ENCODE results near the gene CTBP2. TPM values are rescaled to one million over a fixed set of nuclear protein-coding genes. Genes with fewer than 3 reads are reported as not detected.

Gene CTBP2
- total and polyA plus RNA-seq, 2 donors from 2014 or later = 33.1 to 111 TPM

DNA sequence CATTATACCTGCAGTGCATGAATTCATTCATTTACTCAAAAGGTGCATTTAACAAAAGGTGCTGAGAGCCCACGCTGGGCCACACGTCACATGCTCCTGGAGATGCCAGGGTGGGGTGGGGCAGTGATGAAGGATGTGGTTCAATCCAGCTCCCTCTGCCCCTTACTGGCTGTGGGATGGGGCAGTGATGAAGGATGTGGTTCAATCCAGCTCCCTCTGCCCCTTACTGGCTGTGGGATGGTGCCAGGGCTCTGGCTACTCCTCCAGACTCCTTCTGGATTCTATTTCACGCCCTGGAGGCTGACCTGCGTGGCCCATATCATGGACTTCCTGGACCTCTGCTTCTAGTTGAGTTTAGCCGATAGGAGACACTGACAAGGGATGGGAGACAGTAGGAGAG lies 44.0 kb upstream of the CTBP2 start:
- Histone ChIP-seq H3K27ac (ENCODE audit: low read depth in 2 of 2, low read length in 2 of 2) (no peak overlapping the region), H3K4me1 (ENCODE audit: control insufficient read depth in 2 of 3, insufficient read depth in 2 of 3, low read depth in 1 of 3, low read length in 3 of 3) (no peaks in the 10 kb centered on the region), H3K9ac (ENCODE audit: low read length in 3 of 3) (no peak overlapping the region), H3K36me3 (ENCODE audit: control insufficient read depth in 2 of 3, insufficient read depth in 3 of 3, low read length in 3 of 3) (no peaks in the 10 kb centered on the region), H3K4me3 (ENCODE audit: low read length in 3 of 3) (no peak overlapping the region), H3K9me3 (ENCODE audit: control insufficient read depth in 2 of 3, insufficient read depth in 1 of 3, low read length in 3 of 3) (no peaks in the 10 kb centered on the region), H3K27me3 (ENCODE audit: control insufficient read depth, insufficient read depth, low read length) (no peaks in the 10 kb centered on the region)
- intact Hi-C loops (cut with DNase I) = no loop called here
- FAIRE-seq (no peak), DNase-seq (no peak)
- TF ChIP-seq, protein P1, sequence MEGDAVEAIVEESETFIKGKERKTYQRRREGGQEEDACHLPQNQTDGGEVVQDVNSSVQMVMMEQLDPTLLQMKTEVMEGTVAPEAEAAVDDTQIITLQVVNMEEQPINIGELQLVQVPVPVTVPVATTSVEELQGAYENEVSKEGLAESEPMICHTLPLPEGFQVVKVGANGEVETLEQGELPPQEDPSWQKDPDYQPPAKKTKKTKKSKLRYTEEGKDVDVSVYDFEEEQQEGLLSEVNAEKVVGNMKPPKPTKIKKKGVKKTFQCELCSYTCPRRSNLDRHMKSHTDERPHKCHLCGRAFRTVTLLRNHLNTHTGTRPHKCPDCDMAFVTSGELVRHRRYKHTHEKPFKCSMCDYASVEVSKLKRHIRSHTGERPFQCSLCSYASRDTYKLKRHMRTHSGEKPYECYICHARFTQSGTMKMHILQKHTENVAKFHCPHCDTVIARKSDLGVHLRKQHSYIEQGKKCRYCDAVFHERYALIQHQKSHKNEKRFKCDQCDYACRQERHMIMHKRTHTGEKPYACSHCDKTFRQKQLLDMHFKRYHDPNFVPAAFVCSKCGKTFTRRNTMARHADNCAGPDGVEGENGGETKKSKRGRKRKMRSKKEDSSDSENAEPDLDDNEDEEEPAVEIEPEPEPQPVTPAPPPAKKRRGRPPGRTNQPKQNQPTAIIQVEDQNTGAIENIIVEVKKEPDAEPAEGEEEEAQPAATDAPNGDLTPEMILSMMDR (IDR thresholded peaks at IDR 0.05; ENCODE audit: borderline replicate concordance, extremely low read depth, insufficient read depth) = no peak

DNA sequence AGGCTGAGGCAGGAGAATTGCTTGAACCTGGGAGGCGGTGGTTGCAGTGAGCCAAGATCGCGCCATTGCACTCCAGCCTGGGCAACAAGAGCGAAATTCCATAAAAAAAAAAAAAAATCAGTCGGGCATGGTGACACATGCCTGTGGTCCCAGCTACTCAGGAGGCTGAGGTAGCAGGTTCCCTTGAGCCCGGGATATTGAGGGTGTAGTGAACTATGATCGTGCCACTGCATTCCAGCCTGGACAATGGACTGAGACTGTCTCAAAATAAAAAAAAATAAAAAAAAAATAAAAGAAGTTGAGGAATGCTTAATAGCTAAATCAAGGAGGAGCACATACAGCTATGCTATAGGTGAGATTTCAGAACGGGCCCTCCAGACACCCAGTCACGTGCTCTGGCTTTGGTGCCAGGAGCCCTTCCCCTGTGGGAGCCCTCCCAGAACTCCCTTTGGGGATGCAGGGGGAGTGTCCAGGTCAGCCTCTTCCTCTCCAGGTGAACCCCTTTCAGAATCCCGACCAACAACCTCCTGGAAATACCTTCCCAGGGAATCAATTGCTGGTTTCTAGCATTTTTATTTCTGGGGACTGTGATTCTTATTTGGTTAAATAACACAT lies 42.9 kb upstream of the CTBP2 start:
- H3K4me1 ChIP-seq (ENCODE audit: control insufficient read depth in 2 of 3, insufficient read depth in 2 of 3, low read depth in 1 of 3, low read length in 3 of 3) = no peaks in the 10 kb centered on the region
- TF ChIP-seq, protein P1 (IDR thresholded peaks at IDR 0.05; ENCODE audit: borderline replicate concordance, extremely low read depth, insufficient read depth) = no peak
- FAIRE-seq = no peak
- no peak overlapping the region for H3K4me3 ChIP-seq (ENCODE audit: low read length in 3 of 3)
- no peak overlapping the region for H3K9ac ChIP-seq (ENCODE audit: low read length in 3 of 3)
- H3K27ac ChIP-seq (ENCODE audit: low read depth in 2 of 2, low read length in 2 of 2) = no peak overlapping the region
- H3K9me3 ChIP-seq (ENCODE audit: control insufficient read depth in 2 of 3, insufficient read depth in 1 of 3, low read length in 3 of 3) = no peaks in the 10 kb centered on the region
- H3K36me3 ChIP-seq (ENCODE audit: control insufficient read depth in 2 of 3, insufficient read depth in 3 of 3, low read length in 3 of 3) = no peaks in the 10 kb centered on the region
- H3K27me3 ChIP-seq (ENCODE audit: control insufficient read depth, insufficient read depth, low read length) = no peaks in the 10 kb centered on the region
- intact Hi-C loops (cut with DNase I) = no loop called here
- DNase-seq = no peak

DNA sequence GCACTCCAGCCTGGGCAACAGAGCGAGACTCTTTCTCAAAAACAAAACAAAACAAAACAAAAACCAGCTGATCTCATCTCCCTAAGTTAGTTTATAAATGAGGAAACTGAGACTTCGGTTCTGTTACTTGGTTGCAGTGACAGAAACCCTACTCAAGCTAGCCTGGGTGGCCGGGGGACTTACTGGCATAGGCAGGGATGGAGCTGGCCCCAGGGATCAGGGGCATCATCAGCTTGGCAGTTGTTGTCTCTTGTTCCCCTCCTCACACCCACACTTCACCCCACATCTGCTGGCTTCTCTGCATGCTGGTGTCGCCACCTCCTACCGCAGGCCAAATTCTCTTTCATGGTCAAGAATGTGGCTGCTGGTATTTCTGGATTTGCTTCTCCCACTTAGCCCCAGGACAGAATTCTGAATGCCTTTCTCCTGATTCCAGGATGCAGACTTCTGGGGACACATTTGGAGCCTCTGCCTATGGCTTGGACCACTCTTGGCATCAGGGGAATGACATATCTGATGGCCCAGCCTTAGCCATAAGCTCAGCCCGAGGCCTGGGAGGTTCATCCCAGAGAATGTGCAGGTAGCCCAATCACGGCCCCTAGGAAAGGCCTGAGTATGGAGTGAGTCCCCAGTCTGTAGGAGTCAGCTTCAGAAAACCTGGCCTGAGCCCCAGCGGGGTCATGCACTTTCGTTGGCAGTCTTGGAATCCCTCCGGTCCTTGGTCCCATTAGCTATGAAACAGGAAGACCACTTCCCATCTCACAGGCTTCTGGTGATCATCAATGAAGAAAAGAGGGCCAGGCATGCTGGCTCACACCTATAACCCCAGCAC lies 41.6 kb upstream of the CTBP2 start:
- intact Hi-C loops (cut with DNase I) = no loop called here
- no peak overlapping the region for H3K9ac ChIP-seq (ENCODE audit: low read length in 3 of 3)
- no peaks in the 10 kb centered on the region for H3K4me1 ChIP-seq (ENCODE audit: control insufficient read depth in 2 of 3, insufficient read depth in 2 of 3, low read depth in 1 of 3, low read length in 3 of 3)
- TF ChIP-seq, protein P1 (IDR thresholded peaks at IDR 0.05; ENCODE audit: borderline replicate concordance, extremely low read depth, insufficient read depth) = no peak
- no peak overlapping the region for H3K4me3 ChIP-seq (ENCODE audit: low read length in 3 of 3)
- H3K27me3 ChIP-seq (ENCODE audit: control insufficient read depth, insufficient read depth, low read length) = no peaks in the 10 kb centered on the region
- no peaks in the 10 kb centered on the region for H3K9me3 ChIP-seq (ENCODE audit: control insufficient read depth in 2 of 3, insufficient read depth in 1 of 3, low read length in 3 of 3)
- no peak for DNase-seq
- no peak overlapping the region for H3K27ac ChIP-seq (ENCODE audit: low read depth in 2 of 2, low read length in 2 of 2)
- no peaks in the 10 kb centered on the region for H3K36me3 ChIP-seq (ENCODE audit: control insufficient read depth in 2 of 3, insufficient read depth in 3 of 3, low read length in 3 of 3)
- no peak for FAIRE-seq

All from kidney (tissue), 14 donors.